GM23338 (cell line): ENCODE measurements around the gene DCST1. TPM values are rescaled to one million over a fixed set of nuclear protein-coding genes. Genes with fewer than 3 reads are reported as not detected.

Experiments used
- ATAC-seq: fragments of 200-7000 bp; cut with Tn5 transposase; 3 replicates; pipeline ENCODE4 v1.9.1; 2020
- DNase-seq: peaks from one replicate; pipeline ENCODE4 v3.0.0-alpha.2; 2015; ENCODE audit warnings: low spot score
- H2AFZ ChIP-seq: fragments of 200-600 bp; sonication (generic); 2 replicates; pipeline ENCODE4 v1.8.0; 2016; ENCODE audit warnings: antibody characterized with exemption, mild to moderate bottlenecking, moderate library complexity
- H3F3A ChIP-seq: fragments of 200-600 bp; sonication (generic); replicated peaks from 2 replicates; pipeline ENCODE4 v1.8.0; 2017; ENCODE audit warnings: antibody characterized with exemption, mixed run types, low read depth
- H3K27ac ChIP-seq: fragments of 200-600 bp; sonication (generic); 2 replicates; pipeline ENCODE4 v1.6.1; 2016; ENCODE audit warnings: low read depth
- H3K27me3 ChIP-seq: fragments of 200-600 bp; sonication (generic); 2 replicates; pipeline ENCODE4 v1.8.0; 2016; ENCODE audit warnings: mild to moderate bottlenecking, mixed run types, moderate library complexity; ENCODE audit not compliant: insufficient read depth
- H3K36me3 ChIP-seq: fragments of 200-600 bp; sonication (generic); 2 replicates; pipeline ENCODE4 v1.8.0; 2016; ENCODE audit warnings: mild to moderate bottlenecking; ENCODE audit not compliant: insufficient read depth
- H3K4me1 ChIP-seq: fragments of 200-600 bp; sonication (generic); 2 replicates; pipeline ENCODE4 v1.8.0; 2016; ENCODE audit warnings: mild to moderate bottlenecking, moderate library complexity; ENCODE audit not compliant: insufficient read depth
- H3K4me2 ChIP-seq: fragments of 200-600 bp; sonication (generic); 2 replicates; pipeline ENCODE4 v1.7.1; 2017; ENCODE audit warnings: mixed run types
- H3K4me3 ChIP-seq: fragments of 200-600 bp; sonication (generic); 2 replicates; pipeline ENCODE4 v1.6.1; 2016; ENCODE audit warnings: mixed run types
- H3K79me2 ChIP-seq: fragments of 200-600 bp; sonication (generic); replicated peaks from 2 replicates; pipeline ENCODE4 v1.8.0; 2017; ENCODE audit warnings: mild to moderate bottlenecking; ENCODE audit not compliant: insufficient read depth
- H3K9me2 ChIP-seq: fragments of 200-600 bp; sonication (generic); 2 replicates; pipeline ENCODE4 v1.8.0; 2017; ENCODE audit not compliant: insufficient read depth
- H4K20me1 ChIP-seq: fragments of 200-600 bp; sonication (generic); replicated peaks from 2 replicates; pipeline ENCODE4 v1.8.0; 2017; ENCODE audit warnings: mild to moderate bottlenecking; ENCODE audit not compliant: insufficient read depth
- H3K27ac Mint-ChIP-seq: 2 replicates; pipeline ENCODE4 v1.8.0; 2020; ENCODE audit warnings: inconsistent platforms, mild to moderate bottlenecking, moderate library complexity, mixed read lengths
- H3K27me3 Mint-ChIP-seq: 3 replicates; pipeline ENCODE4 v1.8.0; 2022; ENCODE audit warnings: low read depth, mild to moderate bottlenecking, moderate library complexity, mixed read lengths, inconsistent platforms; ENCODE audit not compliant: insufficient read depth, poor library complexity
- H3K36me3 Mint-ChIP-seq: 3 replicates; pipeline ENCODE4 v1.8.0; 2021; ENCODE audit warnings: low read depth, mild to moderate bottlenecking, inconsistent platforms, moderate library complexity, mixed read lengths
- H3K4me1 Mint-ChIP-seq: 3 replicates; pipeline ENCODE4 v1.8.0; 2020; ENCODE audit warnings: mild to moderate bottlenecking, inconsistent platforms, mixed read lengths
- H3K4me3 Mint-ChIP-seq: 3 replicates; pipeline ENCODE4 v1.8.0; 2021; ENCODE audit warnings: moderate library complexity, mild to moderate bottlenecking, inconsistent platforms, mixed read lengths
- H3K9me3 Mint-ChIP-seq: 3 replicates; pipeline ENCODE4 v1.8.0; 2020; ENCODE audit warnings: moderate library complexity, mild to moderate bottlenecking, inconsistent platforms, mixed read lengths
- EZH2 ChIP-seq: fragments of 200-600 bp; sonication (generic); IDR thresholded peaks from one replicate; pipeline ENCODE4 v1.8.0; 2017; ENCODE audit warnings: antibody characterized with exemption, mild to moderate bottlenecking, low read depth; ENCODE audit not compliant: unreplicated experiment
- EZH2phosphoT487 ChIP-seq: fragments of 200-600 bp; sonication (generic); IDR thresholded peaks from one replicate; pipeline ENCODE4 v1.8.1; 2018; ENCODE audit warnings: antibody characterized with exemption; ENCODE audit not compliant: unreplicated experiment
- JUNB ChIP-seq: IDR thresholded peaks from one replicate; pipeline ENCODE4 v1.6.1; 2016; ENCODE audit warnings: antibody characterized with exemption; ENCODE audit not compliant: unreplicated experiment
- NANOG ChIP-seq: IDR thresholded peaks from 2 replicates; pipeline ENCODE4 v1.6.1; 2016; ENCODE audit warnings: antibody characterized with exemption, borderline replicate concordance
- POLR2AphosphoS5 ChIP-seq: IDR thresholded peaks from 2 replicates; pipeline ENCODE4 v1.6.1; 2016; ENCODE audit warnings: antibody characterized with exemption, low read depth
- STAT1 ChIP-seq: IDR thresholded peaks from one replicate; pipeline ENCODE4 v1.6.1; 2016; ENCODE audit warnings: antibody characterized with exemption; ENCODE audit not compliant: unreplicated experiment
- ZNF331 ChIP-seq: fragments of 250-450 bp; sonication (Bioruptor Pico); IDR thresholded peaks from 2 replicates; pipeline ENCODE4 v1.5.0; 2020; ENCODE audit warnings: low read depth, mild to moderate bottlenecking, moderate library complexity
- polyA plus RNA-seq: library from polyadenylated mRNA; unstranded; fragments of >200 nt; fragmentation: Nextera tagmentation; extraction: Ambion mirVana; gene quantifications from 2 replicates; pipeline ENCODE4 v1.2.1, GENCODE V29; 2016
- total RNA-seq: library from RNA; depleted of rRNA; stranded (reverse); fragments of >200 nt; shearing (Covaris generic); gene quantifications from 2 replicates; pipeline ENCODE4 v1.2.3, GENCODE V29; 2014
- TF ChIP-seq, protein P1 (sequence below), 2 experiments: fragments of 200-600 bp in 1 of 2; sonication (generic) in 1 of 2; conservative IDR thresholded peaks; 2 replicates each; pipeline versions ENCODE4 v1.5.1 to v1.6.1; 2016 to 2017; ENCODE audit warnings: antibody characterized with exemption in 2 of 2, low read depth in 2 of 2, mild to moderate bottlenecking in 2 of 2, moderate library complexity in 1 of 2
- TF ChIP-seq, protein P2 (sequence below): IDR thresholded peaks from 2 replicates; pipeline ENCODE4 v1.6.1; 2016; ENCODE audit warnings: antibody characterized with exemption

Gene DCST1
- total and polyA plus RNA-seq, 2 experiments from 2014 or later, result not detected

DNA sequence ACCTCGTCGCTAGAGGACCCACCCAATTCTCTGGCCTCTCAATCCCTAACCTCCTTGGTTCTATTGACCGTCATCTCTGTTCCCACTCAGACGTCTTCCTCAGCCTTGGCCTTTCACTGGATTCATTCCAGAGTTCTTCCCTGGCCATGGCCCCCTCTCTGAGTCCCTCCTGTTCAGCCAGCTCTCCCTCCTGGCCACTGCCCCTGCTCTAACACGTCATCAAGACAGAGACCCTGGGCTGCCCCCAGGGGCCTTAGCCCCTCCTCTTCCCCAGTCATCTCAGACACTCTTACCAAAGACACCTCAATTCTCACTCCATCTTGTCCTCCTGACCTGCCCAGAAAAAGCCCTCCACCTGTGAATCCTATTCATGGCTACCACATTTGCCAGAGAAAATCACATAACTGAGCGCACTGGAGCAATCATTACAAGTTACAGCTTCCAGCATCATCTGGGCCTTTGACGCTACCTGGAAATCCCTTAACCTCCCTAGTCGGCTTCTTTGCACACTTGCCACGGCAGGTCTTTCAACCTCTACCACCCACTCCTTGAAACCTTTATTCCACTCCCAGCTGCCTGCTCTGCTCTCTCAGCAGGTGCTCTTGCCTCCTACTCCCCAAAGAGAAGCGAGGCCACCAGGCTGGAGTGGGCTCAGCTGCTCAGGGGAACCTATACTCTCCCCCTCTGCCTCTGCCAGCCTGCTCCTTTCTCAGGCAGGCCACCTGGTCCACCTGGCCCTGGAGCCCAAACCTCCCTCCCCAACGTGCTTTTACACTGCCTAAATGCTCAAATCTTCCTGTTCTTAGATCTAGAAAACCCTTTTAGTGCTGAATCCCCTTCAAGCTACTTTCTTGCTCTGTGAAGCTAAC is 14.0 kb upstream of the DCST1 start (continued):
- no peak for TF ChIP-seq EZH2

DNA sequence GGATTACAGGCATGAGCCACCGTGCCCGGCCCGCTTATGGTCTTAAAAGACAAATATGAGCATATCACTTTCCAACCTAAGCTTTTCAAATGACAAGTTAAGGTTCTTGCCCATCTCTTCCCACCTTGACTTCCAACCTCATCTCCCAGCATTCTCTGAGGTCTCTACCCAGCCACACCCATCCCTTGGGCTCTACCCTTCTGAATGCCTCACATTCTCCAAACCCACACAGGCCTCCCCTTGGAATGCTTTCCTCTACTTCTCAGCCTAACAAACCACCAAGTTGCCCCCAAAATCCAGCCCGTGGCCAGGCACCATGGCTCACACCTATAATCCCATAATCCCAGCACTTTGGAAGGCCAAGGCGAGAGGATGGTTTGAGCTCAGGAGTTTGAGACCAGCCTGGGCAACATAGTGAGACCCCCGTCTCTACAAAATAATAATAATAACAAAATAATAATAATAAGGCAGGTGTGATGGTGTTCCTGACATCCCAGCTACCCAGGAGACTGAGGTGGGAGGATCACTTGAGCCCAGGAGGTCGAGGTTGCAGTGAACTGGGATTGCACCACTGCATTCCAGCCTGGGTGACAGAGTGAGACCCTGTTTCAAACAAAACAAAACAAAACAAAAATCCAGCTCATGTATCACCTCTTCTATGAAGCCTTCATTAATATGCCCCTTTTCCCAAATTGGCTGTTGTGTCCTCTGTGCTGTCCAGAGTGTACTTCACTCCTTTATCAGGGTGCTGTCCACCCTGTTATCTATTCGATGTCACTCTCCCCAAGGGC is 11.3 kb upstream of the DCST1 start:
- H3K4me3 Mint-ChIP-seq, result no peak overlapping the region
- no peak overlapping the region for H3K4me2 ChIP-seq
- ATAC-seq, result no peak
- no peaks in the 10 kb centered on the region for H3K36me3 ChIP-seq
- 0 out of 2 replicates have a peak, but pooled peaks cover 3% of the 10 kb centered on the region for H4K20me1 ChIP-seq
- H3K9me2 ChIP-seq, result no peaks in the 10 kb centered on the region
- peaks cover 11% of the 10 kb centered on the region for H3K4me1 ChIP-seq
- H3K27ac Mint-ChIP-seq, result no peak overlapping the region
- no peaks in the 10 kb centered on the region for H3K9me3 Mint-ChIP-seq
- no peak overlapping the region for H2AFZ ChIP-seq
- H3K4me1 Mint-ChIP-seq, result peaks cover 31% of the 10 kb centered on the region
- TF ChIP-seq STAT1 (no peak), EZH2phosphoT487 (no peak), POLR2AphosphoS5 (no peak), NANOG (no peak), EZH2 (no peak), JUNB (no peak)
- TF ChIP-seq, protein P1, sequence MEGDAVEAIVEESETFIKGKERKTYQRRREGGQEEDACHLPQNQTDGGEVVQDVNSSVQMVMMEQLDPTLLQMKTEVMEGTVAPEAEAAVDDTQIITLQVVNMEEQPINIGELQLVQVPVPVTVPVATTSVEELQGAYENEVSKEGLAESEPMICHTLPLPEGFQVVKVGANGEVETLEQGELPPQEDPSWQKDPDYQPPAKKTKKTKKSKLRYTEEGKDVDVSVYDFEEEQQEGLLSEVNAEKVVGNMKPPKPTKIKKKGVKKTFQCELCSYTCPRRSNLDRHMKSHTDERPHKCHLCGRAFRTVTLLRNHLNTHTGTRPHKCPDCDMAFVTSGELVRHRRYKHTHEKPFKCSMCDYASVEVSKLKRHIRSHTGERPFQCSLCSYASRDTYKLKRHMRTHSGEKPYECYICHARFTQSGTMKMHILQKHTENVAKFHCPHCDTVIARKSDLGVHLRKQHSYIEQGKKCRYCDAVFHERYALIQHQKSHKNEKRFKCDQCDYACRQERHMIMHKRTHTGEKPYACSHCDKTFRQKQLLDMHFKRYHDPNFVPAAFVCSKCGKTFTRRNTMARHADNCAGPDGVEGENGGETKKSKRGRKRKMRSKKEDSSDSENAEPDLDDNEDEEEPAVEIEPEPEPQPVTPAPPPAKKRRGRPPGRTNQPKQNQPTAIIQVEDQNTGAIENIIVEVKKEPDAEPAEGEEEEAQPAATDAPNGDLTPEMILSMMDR (conservative IDR thresholded peaks at IDR 0.05; ENCODE audit: low read depth in 2 of 2), result no peak
- TF ChIP-seq, protein P2, sequence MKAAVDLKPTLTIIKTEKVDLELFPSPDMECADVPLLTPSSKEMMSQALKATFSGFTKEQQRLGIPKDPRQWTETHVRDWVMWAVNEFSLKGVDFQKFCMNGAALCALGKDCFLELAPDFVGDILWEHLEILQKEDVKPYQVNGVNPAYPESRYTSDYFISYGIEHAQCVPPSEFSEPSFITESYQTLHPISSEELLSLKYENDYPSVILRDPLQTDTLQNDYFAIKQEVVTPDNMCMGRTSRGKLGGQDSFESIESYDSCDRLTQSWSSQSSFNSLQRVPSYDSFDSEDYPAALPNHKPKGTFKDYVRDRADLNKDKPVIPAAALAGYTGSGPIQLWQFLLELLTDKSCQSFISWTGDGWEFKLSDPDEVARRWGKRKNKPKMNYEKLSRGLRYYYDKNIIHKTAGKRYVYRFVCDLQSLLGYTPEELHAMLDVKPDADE, result no peak
- H3K27ac ChIP-seq, result no peak overlapping the region
- no peaks in the 10 kb centered on the region for H3K27me3 ChIP-seq
- no peak overlapping the region for H3K4me3 ChIP-seq
- no peak for DNase-seq
- peaks cover 4% of the 10 kb centered on the region; the same call in 2 of the 3 replicates for H3K36me3 Mint-ChIP-seq
- no peaks in the 10 kb centered on the region for H3K79me2 ChIP-seq
- H3K27me3 Mint-ChIP-seq, result peaks cover 28% of the 10 kb centered on the region
- no peaks in the 10 kb centered on the region for H3F3A ChIP-seq

DNA sequence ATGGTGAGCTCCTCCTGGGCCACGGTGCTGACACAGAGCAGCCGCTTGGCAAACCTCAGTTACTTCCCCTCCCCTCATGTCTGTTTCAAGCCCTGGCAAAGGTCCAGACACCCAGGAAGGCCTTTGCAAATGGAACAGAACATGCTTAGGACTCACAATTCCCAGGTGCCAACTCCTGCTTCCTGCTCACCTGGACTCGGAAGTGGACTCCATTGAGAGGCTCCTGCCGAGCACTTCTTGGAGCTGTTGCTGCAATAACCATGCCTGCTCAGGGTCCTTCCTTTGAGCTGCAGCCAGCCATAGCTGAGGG is 10.7 kb upstream of the DCST1 start:
- Histone ChIP-seq H2AFZ (no peak overlapping the region), H3F3A (no peaks in the 10 kb centered on the region), H3K9me2 (no peaks in the 10 kb centered on the region), H3K27me3 (no peaks in the 10 kb centered on the region), H3K27ac (no peak overlapping the region), H3K4me3 (no peak overlapping the region), H3K36me3 (no peaks in the 10 kb centered on the region), H3K79me2 (no peaks in the 10 kb centered on the region), H4K20me1 (0 out of 2 replicates have a peak, but pooled peaks cover 2% of the 10 kb centered on the region), H3K4me2 (no peak overlapping the region), H3K4me1 (peaks cover 8% of the 10 kb centered on the region)
- peaks cover 27% of the 10 kb centered on the region for H3K4me1 Mint-ChIP-seq
- H3K36me3 Mint-ChIP-seq, result peaks cover 4% of the 10 kb centered on the region; the same call in 2 of the 3 replicates
- no peaks in the 10 kb centered on the region for H3K9me3 Mint-ChIP-seq
- H3K27me3 Mint-ChIP-seq, result peaks cover 23% of the 10 kb centered on the region
- ATAC-seq (no peak), DNase-seq (no peak)
- H3K27ac Mint-ChIP-seq, result no peak overlapping the region
- H3K4me3 Mint-ChIP-seq, result no peak overlapping the region
- TF ChIP-seq ZNF331 (CRISPR knock-in tag) (no peak), POLR2AphosphoS5 (no peak), EZH2 (no peak), NANOG (no peak)
- TF ChIP-seq, protein P1 (conservative IDR thresholded peaks at IDR 0.05; ENCODE audit: low read depth in 2 of 2), result no peak
- TF ChIP-seq, protein P2, result no peak
